GM18511 (cell line): ENCODE data around the gene EIF2AK3.

ENCODE experiments used
- ATAC-seq: cut with Tn5 transposase; IDR thresholded peaks from one replicate; pipeline ENCODE4 v1.9.1; 2021; ENCODE audit warnings: mild to moderate bottlenecking, moderate library complexity; ENCODE audit not compliant: unreplicated experiment

Gene EIF2AK3

GRCh38 chr2:88545118-88545517 is 82.1 kb downstream of the EIF2AK3 start:
- no peak for ATAC-seq

- ATAC-seq: no peak
Measured at GRCh38 chr2:88543541-88544057, 83.7 kb downstream of the EIF2AK3 start.

GRCh38 chr2:88542668-88543067 is 84.6 kb downstream of the EIF2AK3 start:
- ATAC-seq: no peak

GRCh38 chr2:88540346-88540745 is 86.9 kb downstream of the EIF2AK3 start:
- no peak for ATAC-seq

GRCh38 chr2:88538362-88538917 is 88.8 kb downstream of the EIF2AK3 start:
- ATAC-seq: no peak

GRCh38 chr2:88537640-88538039 is 89.6 kb downstream of the EIF2AK3 start:
- no peak for ATAC-seq

GRCh38 chr2:88530081-88530480 is 97.2 kb downstream of the EIF2AK3 start:
- no peak for ATAC-seq

GRCh38 chr2:88521445-88522073 is 105.7 kb downstream of the EIF2AK3 start:
- ATAC-seq: no peak

GRCh38 chr2:88517759-88518201 is 109.5 kb downstream of the EIF2AK3 start:
- ATAC-seq: no peak
